ENCODE data around the gene KCNJ12. TPM values are rescaled to one million over a fixed set of nuclear protein-coding genes. Genes with fewer than 3 reads are reported as not detected.
A peak's percentile ranks its signal among the peaks of the same experiment; 100 is the strongest.

The KCNJ12 gene
- total and polyA plus RNA-seq, 4 experiments from 2014 or later, result not detected

DNA sequence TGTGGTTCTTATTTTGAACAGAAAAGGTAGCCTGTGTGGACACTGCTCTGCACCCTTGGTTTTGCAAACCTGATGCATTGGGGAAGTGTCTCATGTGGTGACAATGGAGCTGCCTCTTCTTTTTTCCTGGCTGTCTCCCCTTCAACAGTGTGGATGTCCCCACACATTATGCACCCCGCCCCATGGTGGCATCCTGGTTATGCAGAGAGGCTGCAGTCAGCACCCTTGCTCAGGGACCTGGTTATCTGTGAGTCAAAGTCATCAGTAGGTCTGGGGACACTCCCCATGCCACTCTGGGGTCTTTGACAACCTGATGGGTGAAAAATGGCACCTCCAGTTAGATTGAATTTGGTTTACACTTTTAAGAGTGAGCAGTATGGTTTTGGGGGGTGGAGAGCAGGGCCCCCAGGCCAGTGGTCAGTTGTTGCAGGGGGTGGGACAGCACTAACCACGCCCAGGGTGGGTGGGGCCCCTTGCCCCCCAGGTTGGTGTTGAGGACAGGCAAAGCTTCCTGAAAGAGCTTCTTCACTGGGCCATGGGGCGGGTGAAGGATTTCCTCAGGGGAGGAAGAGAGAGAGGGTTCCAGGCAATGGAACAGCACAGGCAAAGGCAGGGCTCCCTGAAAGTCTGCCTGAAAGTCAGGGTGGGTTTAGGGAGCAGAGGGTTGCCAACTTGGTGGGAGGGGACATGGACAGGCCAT is 24.6 kb upstream of the KCNJ12 start:
- intact Hi-C loops (cut with micrococcal nuclease), result no loop called here
- Mint-ChIP-seq H3K4me3 (no peak overlapping the region), H3K27me3 (no peaks in the 10 kb centered on the region), H3K9me3 (peaks cover 0 to 2% (median 0%) of the 10 kb centered on the region in 8 donors), H3K27ac (peak overlapping the region in 1 of 7 donors; percentile 75), H3K4me1 (no peaks in the 10 kb centered on the region), H3K36me3 (no peaks in the 10 kb centered on the region)
- no peak overlapping the region for H3K4me3 ChIP-seq (ENCODE audit: low read length in 2 of 2)
- POLR2A ChIA-PET (ENCODE audit: partially characterized antibody), result no interaction called here
- DNase-seq, result no peak
- no peaks in the 10 kb centered on the region for H3K27me3 ChIP-seq (ENCODE audit: insufficient read depth, low read length)
- no peaks in the 10 kb centered on the region for H3K4me1 ChIP-seq (ENCODE audit: insufficient read depth, low read length)
- H3K27ac ChIP-seq (ENCODE audit: low read depth, low read length), result no peak overlapping the region
- CTCF ChIA-PET (ENCODE audit: partially characterized antibody), result no interaction called here
- H3K9me3 ChIP-seq (ENCODE audit: control insufficient read depth in 1 of 2, low read length in 2 of 2), result no peaks in the 10 kb centered on the region
- H3K36me3 ChIP-seq (ENCODE audit: insufficient read depth, low read length), result no peaks in the 10 kb centered on the region

DNA sequence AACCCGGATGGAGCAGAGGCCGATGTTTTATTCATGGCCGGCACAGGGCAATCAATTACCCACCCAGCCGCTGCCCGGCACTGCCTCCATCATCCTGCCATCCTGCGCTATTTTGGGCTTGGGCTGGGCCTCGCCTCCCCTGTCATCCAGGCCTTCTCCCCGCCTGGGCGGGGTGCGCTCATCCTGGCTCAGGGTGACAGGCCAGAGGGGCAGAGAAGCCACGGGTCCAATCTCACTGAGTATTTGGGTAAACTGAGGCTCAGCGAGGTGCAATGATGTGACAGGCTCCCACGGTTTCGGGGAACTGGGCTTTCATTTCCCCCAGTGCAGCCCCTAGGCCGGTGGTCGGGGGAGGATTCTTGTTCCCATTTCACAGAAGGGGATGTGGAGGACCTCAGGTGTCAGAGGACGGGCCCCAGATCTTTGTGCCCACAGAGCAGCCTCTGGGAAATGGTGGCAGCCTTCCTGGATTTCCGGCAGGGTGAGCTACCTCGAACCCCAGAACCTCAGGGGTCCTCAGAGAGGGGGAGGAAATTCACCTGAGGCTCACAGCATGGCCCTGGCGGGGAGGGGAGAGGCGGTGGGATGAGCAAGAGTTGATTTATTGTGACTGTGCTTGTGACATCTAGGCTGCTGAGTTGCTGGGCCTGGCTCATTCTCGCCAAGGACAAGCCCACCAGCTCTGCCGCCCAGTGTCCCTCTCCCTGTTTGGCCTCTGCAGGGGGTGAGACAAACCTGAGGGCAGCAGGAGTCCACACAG is 23.8 kb upstream of the KCNJ12 start:
- Mint-ChIP-seq H3K36me3 (no peaks in the 10 kb centered on the region), H3K27ac (no peak overlapping the region), H3K27me3 (no peaks in the 10 kb centered on the region), H3K9me3 (peaks cover 0 to 2% (median 0%) of the 10 kb centered on the region in 8 donors), H3K4me3 (no peak overlapping the region), H3K4me1 (no peaks in the 10 kb centered on the region)
- intact Hi-C loops (cut with micrococcal nuclease), result no loop called here
- no peaks in the 10 kb centered on the region for H3K9me3 ChIP-seq (ENCODE audit: control insufficient read depth in 1 of 2, low read length in 2 of 2)
- H3K27ac ChIP-seq (ENCODE audit: low read depth, low read length), result no peak overlapping the region
- CTCF ChIA-PET (ENCODE audit: partially characterized antibody), result no interaction called here
- no peaks in the 10 kb centered on the region for H3K27me3 ChIP-seq (ENCODE audit: insufficient read depth, low read length)
- DNase-seq, result no peak
- POLR2A ChIA-PET (ENCODE audit: partially characterized antibody), result no interaction called here
- no peak overlapping the region for H3K4me3 ChIP-seq (ENCODE audit: low read length in 2 of 2)
- no peaks in the 10 kb centered on the region for H3K36me3 ChIP-seq (ENCODE audit: insufficient read depth, low read length)
- no peaks in the 10 kb centered on the region for H3K4me1 ChIP-seq (ENCODE audit: insufficient read depth, low read length)

DNA sequence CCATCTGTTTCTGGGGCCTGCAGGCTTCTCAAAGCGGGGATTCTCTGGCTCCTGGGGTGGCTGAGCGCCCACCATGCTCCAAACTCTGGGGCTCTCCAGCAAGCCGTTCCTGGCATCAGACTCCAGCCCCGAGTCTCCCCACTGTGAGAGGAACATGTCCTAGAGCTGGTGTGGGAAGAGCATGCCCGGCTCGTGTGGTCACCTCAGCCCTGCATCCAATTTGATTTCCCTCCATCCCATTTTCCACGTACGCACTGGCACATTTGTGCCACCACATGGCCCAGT is 23.2 kb upstream of the KCNJ12 start:
- Histone ChIP-seq H3K4me3 (ENCODE audit: low read length in 2 of 2) (no peak overlapping the region), H3K9me3 (ENCODE audit: control insufficient read depth in 1 of 2, low read length in 2 of 2) (no peaks in the 10 kb centered on the region), H3K27me3 (ENCODE audit: insufficient read depth, low read length) (no peaks in the 10 kb centered on the region), H3K4me1 (ENCODE audit: insufficient read depth, low read length) (no peaks in the 10 kb centered on the region), H3K36me3 (ENCODE audit: insufficient read depth, low read length) (no peaks in the 10 kb centered on the region), H3K27ac (ENCODE audit: low read depth, low read length) (no peak overlapping the region)
- intact Hi-C loops (cut with micrococcal nuclease), result no loop called here
- no peaks in the 10 kb centered on the region for H3K36me3 Mint-ChIP-seq
- peaks cover 0 to 2% (median 0%) of the 10 kb centered on the region in 8 donors for H3K9me3 Mint-ChIP-seq
- no peak for DNase-seq
- H3K27me3 Mint-ChIP-seq, result no peaks in the 10 kb centered on the region
- H3K4me1 Mint-ChIP-seq, result no peaks in the 10 kb centered on the region
- H3K4me3 Mint-ChIP-seq, result no peak overlapping the region
- POLR2A ChIA-PET (ENCODE audit: partially characterized antibody), result no interaction called here
- CTCF ChIA-PET (ENCODE audit: partially characterized antibody), result no interaction called here
- H3K27ac Mint-ChIP-seq, result no peak overlapping the region

DNA sequence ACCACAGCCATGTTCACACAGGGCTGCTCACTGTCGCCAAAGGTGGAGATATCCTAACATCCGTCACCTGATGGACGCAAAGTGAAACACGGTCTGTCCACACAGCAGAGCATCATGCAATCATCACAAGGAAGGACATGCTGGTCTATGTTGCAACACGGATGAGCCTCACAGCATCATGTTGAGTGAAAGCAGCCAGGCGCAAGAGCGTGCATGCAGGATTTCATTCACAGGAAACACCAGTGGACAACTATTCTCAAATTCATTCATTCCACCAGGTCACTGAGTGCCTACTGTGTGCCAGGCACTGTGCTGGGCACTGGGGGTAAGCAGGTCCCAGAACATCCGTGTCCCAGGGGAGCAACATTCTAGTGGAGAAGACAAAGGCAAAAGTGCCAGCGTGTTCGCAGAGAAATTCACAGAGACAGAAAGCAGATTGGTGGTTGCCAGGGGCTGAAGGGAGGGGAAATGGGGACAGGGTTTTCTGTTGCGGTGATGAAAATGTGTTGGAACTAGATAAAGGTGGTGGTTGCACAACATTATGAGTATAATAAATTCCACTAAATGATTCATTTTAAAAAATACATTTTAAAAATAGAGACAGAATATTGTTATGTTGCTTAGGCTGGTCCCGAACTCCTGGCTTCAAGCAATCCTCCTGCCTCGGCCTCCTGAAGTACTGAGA is 22.7 kb upstream of the KCNJ12 start:
- Histone ChIP-seq H3K4me3 (ENCODE audit: low read length in 2 of 2) (no peak overlapping the region), H3K27ac (ENCODE audit: low read depth, low read length) (no peak overlapping the region), H3K36me3 (ENCODE audit: insufficient read depth, low read length) (no peaks in the 10 kb centered on the region), H3K4me1 (ENCODE audit: insufficient read depth, low read length) (no peaks in the 10 kb centered on the region), H3K27me3 (ENCODE audit: insufficient read depth, low read length) (no peaks in the 10 kb centered on the region), H3K9me3 (ENCODE audit: control insufficient read depth in 1 of 2, low read length in 2 of 2) (no peaks in the 10 kb centered on the region)
- no peak overlapping the region for H3K27ac Mint-ChIP-seq
- ChIA-PET POLR2A (ENCODE audit: partially characterized antibody) (no interaction called here), CTCF (ENCODE audit: partially characterized antibody) (no interaction called here)
- H3K4me1 Mint-ChIP-seq, result no peaks in the 10 kb centered on the region
- intact Hi-C loops (cut with micrococcal nuclease), result no loop called here
- no peak for DNase-seq
- no peaks in the 10 kb centered on the region for H3K36me3 Mint-ChIP-seq
- H3K27me3 Mint-ChIP-seq, result no peaks in the 10 kb centered on the region
- H3K4me3 Mint-ChIP-seq, result no peak overlapping the region
- H3K9me3 Mint-ChIP-seq, result peaks cover 0 to 2% (median 0%) of the 10 kb centered on the region in 8 donors

DNA sequence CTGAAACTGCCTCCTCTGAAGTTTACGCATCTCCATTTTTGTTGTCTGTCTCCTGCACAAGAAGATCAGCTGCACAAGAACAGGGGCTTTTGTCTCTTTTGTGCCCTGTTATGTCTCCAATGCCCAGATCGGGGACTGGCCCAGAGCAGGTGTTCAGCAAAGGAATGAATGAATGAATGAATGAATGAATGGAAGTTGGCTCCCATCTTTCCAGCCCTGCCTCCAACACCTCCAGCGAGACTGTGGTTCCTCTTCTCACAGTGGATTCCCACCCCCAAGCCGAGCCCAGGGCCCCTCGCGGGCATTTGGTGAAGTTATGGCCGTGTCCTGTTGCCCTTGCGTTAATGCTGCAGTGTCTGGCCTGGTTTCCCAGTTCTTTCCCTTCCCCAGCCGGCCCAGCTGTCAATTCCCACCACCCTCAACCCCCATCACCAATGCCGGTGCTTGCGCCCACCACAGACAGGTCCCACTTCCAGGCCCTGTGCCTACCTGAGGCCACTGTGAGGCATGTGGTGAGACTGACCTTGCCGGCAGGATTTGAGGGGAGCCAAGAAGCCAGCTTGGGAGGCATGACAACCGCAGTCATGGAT is 21.3 kb upstream of the KCNJ12 start:
- ChIA-PET CTCF (ENCODE audit: partially characterized antibody) (no interaction called here), POLR2A (ENCODE audit: partially characterized antibody) (no interaction called here)
- Histone ChIP-seq H3K27ac (ENCODE audit: low read depth, low read length) (no peak overlapping the region), H3K4me1 (ENCODE audit: insufficient read depth, low read length) (no peaks in the 10 kb centered on the region), H3K9me3 (ENCODE audit: control insufficient read depth in 1 of 2, low read length in 2 of 2) (no peaks in the 10 kb centered on the region), H3K36me3 (ENCODE audit: insufficient read depth, low read length) (no peaks in the 10 kb centered on the region), H3K4me3 (ENCODE audit: low read length in 2 of 2) (no peak overlapping the region), H3K27me3 (ENCODE audit: insufficient read depth, low read length) (no peaks in the 10 kb centered on the region)
- Mint-ChIP-seq H3K27me3 (peaks cover 0 to 2% of the 10 kb centered on the region in 2 donors), H3K9me3 (no peaks in the 10 kb centered on the region), H3K4me1 (no peaks in the 10 kb centered on the region), H3K27ac (no peak overlapping the region), H3K4me3 (no peak overlapping the region), H3K36me3 (no peaks in the 10 kb centered on the region)
- no peak for DNase-seq
- intact Hi-C loops (cut with micrococcal nuclease), result no loop called here

DNA sequence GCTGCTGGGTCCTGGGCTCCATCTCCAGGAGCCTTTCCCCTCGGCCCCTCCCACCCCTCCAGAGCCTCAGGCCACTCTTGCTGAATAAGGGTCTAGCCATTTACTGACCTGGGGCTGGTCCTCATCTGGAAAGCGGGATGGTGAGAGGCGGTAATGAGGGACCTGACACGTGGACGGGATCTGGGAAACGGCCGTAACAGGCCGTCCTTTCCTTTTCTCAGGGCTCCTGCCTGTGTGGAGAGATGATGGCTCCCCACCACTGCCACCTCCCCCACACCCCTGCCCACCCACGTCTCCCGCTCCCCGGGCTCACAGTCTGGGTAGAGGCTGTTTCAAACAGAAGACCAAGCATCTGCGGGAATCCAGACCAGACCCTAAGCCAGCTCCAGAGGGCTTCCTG is 20.6 kb upstream of the KCNJ12 start:
- no peak overlapping the region for H3K4me3 Mint-ChIP-seq
- no peaks in the 10 kb centered on the region for H3K9me3 Mint-ChIP-seq
- Histone ChIP-seq H3K36me3 (ENCODE audit: insufficient read depth, low read length) (no peaks in the 10 kb centered on the region), H3K4me3 (ENCODE audit: low read length in 2 of 2) (no peak overlapping the region), H3K9me3 (ENCODE audit: control insufficient read depth in 1 of 2, low read length in 2 of 2) (no peaks in the 10 kb centered on the region), H3K27me3 (ENCODE audit: insufficient read depth, low read length) (no peaks in the 10 kb centered on the region), H3K27ac (ENCODE audit: low read depth, low read length) (no peak overlapping the region), H3K4me1 (ENCODE audit: insufficient read depth, low read length) (no peaks in the 10 kb centered on the region)
- no peak for DNase-seq
- intact Hi-C loops (cut with micrococcal nuclease), result no loop called here
- peaks cover 0 to 2% of the 10 kb centered on the region in 2 donors for H3K27me3 Mint-ChIP-seq
- no peaks in the 10 kb centered on the region for H3K4me1 Mint-ChIP-seq
- ChIA-PET POLR2A (ENCODE audit: partially characterized antibody) (no interaction called here), CTCF (ENCODE audit: partially characterized antibody) (no interaction called here)
- no peaks in the 10 kb centered on the region for H3K36me3 Mint-ChIP-seq
- no peak overlapping the region for H3K27ac Mint-ChIP-seq

DNA sequence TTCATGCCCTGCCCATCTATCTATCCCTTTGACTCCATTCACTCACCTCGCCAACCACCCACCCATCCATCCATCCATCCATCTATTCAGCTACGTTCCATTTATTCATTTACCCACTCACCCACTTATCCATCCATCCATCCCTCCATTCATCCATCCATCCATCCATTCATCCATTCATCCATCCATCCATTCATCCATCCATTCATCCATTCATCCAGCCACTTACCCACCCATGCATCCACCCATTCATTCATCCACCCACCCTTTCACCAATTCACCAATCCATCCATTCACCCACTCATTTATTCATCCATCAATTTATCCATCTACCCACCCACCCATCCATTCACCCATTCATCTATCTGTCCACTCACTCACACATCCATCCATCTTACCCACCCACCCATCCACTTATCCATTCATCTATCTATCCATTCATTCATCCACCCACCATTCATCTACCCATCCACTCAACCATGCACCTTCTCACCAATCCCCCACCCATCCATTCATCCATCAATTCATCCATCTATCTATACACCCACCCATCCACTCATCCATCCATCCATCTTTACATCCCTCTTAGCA is 19.5 kb upstream of the KCNJ12 start:
- Histone ChIP-seq H3K27ac (ENCODE audit: low read depth, low read length) (no peak overlapping the region), H3K4me3 (ENCODE audit: low read length in 2 of 2) (no peak overlapping the region), H3K27me3 (ENCODE audit: insufficient read depth, low read length) (no peaks in the 10 kb centered on the region), H3K36me3 (ENCODE audit: insufficient read depth, low read length) (no peaks in the 10 kb centered on the region), H3K4me1 (ENCODE audit: insufficient read depth, low read length) (no peaks in the 10 kb centered on the region), H3K9me3 (ENCODE audit: control insufficient read depth in 1 of 2, low read length in 2 of 2) (no peaks in the 10 kb centered on the region)
- H3K4me1 Mint-ChIP-seq, result no peaks in the 10 kb centered on the region
- no peaks in the 10 kb centered on the region for H3K36me3 Mint-ChIP-seq
- H3K27ac Mint-ChIP-seq, result no peak overlapping the region
- DNase-seq, result no peak
- POLR2A ChIA-PET (ENCODE audit: partially characterized antibody), result no interaction called here
- intact Hi-C loops (cut with micrococcal nuclease), result no loop called here
- no peaks in the 10 kb centered on the region for H3K9me3 Mint-ChIP-seq
- no peak overlapping the region for H3K4me3 Mint-ChIP-seq
- peaks cover 0 to 2% of the 10 kb centered on the region in 2 donors for H3K27me3 Mint-ChIP-seq
- CTCF ChIA-PET (ENCODE audit: partially characterized antibody), result no interaction called here

Measured in CD4-positive, alpha-beta memory T cell (primary cell).